Lung (tissue), 12 donors: ENCODE measurements around the gene CCDC33. TPM values are rescaled to one million over a fixed set of nuclear protein-coding genes. Genes with fewer than 3 reads are reported as not detected.

Source experiments
- ATAC-seq: fragments of 200-7000 bp; cut with Tn5 transposase; one replicate; pipeline ENCODE4 v1.9.1; 2020; ENCODE audit warnings: moderate number of reproducible peaks; ENCODE audit not compliant: insufficient read depth, low FRiP score
- DNase-seq, 3 donors: peaks; one replicate each; pipeline ENCODE4 v3.0.0-alpha.2; 2013 to 2017
- H3K27ac ChIP-seq, 2 donors: one replicate each; pipeline ENCODE4 v1.5.1; 2013; ENCODE audit warnings: mild to moderate bottlenecking in 2 of 2, moderate library complexity in 2 of 2, control low read depth in 1 of 2, inconsistent platforms in 1 of 2, low read depth in 1 of 2, low read length in 1 of 2
- H3K27me3 ChIP-seq, 3 donors: one replicate each; pipeline ENCODE4 v1.5.1; 2013; ENCODE audit warnings: low read length in 2 of 3; ENCODE audit not compliant: control insufficient read depth in 3 of 3, insufficient read depth in 3 of 3
- H3K36me3 ChIP-seq, 4 donors: one replicate each; pipeline ENCODE4 v1.5.1; 2013; ENCODE audit warnings: low read length in 4 of 4, mild to moderate bottlenecking in 1 of 4, moderate library complexity in 1 of 4; ENCODE audit not compliant: control insufficient read depth in 4 of 4, insufficient read depth in 4 of 4
- H3K4me1 ChIP-seq, 5 donors: one replicate each; pipeline ENCODE4 v1.5.1; 2013; ENCODE audit warnings: low read length in 5 of 5, mild to moderate bottlenecking in 2 of 5, moderate library complexity in 1 of 5; ENCODE audit not compliant: control insufficient read depth in 5 of 5, insufficient read depth in 5 of 5
- H3K4me3 ChIP-seq: one replicate; pipeline ENCODE4 v1.5.1; 2013; ENCODE audit warnings: mild to moderate bottlenecking, control low read depth, moderate library complexity
- H3K9ac ChIP-seq, 2 donors: one replicate each; pipeline ENCODE4 v1.5.1; 2013; ENCODE audit warnings: low read length in 2 of 2, control low read depth in 1 of 2; ENCODE audit not compliant: insufficient read depth in 1 of 2
- H3K9me3 ChIP-seq, 4 donors: one replicate each; pipeline ENCODE4 v1.5.1; 2013; ENCODE audit warnings: low read length in 3 of 4, mild to moderate bottlenecking in 1 of 4, moderate library complexity in 1 of 4; ENCODE audit not compliant: control insufficient read depth in 4 of 4, insufficient read depth in 3 of 4
- WGBS, 2 donors: extraction: QIAGEN DNeasy Blood & Tissue Kit; methylation state at CpG; one replicate each; pipeline ENCODE4 v1.1.7; 2013; 5-methylcytosine and 5-hydroxymethylcytosine counted together
- polyA plus RNA-seq, 2 donors: library from polyadenylated mRNA; stranded (reverse); fragments of 200-250 nt; gene quantifications; one replicate each; pipeline ENCODE4 v1.2.1, GENCODE V29; 2013
- total RNA-seq, 2 donors: library from RNA; depleted of rRNA in 1 of 2; stranded (reverse); fragments of >200 nt in 1 of 2; gene quantifications; one replicate each; pipeline ENCODE4 v1.2.1, GENCODE V29; 2014 to 2021
- TF ChIP-seq, protein P1 (sequence below): IDR thresholded peaks from 2 replicates; pipeline ENCODE4 v1.5.1; 2012; ENCODE audit warnings: mild to moderate bottlenecking; ENCODE audit errors: control extremely low read depth, extremely low read depth
- donor health status: control.
- donor health status: control.
- donor health status: Bipolar disorder and iron deficiency.
- donor health status: healthy.
- donor health status: DM: yes; HTN: yes; CAD: no.

Gene CCDC33
- total and polyA plus RNA-seq, 4 donors: 4.3 to 14.1 (median 9.1) TPM

DNA sequence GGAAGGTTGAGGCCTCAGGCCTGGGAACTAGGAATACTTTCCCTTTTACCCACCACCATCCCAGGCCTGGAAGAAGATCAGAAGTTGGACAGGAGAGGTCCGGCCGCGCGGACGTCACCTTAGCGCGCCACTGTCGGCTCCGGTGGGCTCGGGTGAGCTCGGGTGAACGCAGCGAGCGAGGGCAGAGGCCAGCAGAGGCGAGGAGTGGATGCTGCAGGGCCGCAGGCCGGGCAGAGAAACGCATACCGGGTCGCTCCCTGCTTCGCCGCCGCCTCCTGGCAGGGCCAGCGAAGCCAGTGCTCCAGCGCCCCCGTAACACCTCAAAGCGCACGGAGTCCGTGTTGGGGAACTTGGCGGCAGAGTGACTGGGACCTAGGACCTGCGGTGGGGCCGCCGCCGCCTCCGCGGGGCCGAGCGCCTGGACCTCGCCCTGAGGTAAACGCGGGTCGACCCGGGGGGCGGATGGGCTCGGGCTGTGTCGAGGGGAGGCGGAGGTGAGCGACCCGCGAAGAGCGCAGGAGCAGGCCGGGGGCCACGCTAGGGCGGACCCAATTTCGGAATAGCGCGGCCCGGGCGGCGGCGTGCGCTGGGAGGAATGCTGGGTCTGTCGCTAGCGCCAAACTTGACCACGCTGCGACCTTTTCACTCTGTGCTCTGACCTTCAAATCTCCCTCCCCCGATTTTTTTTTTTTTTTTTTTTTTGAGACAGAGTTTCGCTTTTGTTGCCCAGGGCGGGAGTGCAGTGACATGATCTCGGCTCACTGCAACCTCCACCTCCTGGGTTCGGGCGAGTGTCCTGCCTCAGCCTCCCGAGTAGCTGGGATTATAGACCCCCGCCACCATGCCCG, 129.7 kb downstream of the CCDC33 start:
- 3 to 4% methylated on average over 73 to 75 of the region's 75 CpGs for WGBS, 2 donors
- H3K27ac ChIP-seq: peak overlapping the region in 1 of 2 donors; percentile 33
- no peaks in the 10 kb centered on the region for H3K36me3 ChIP-seq
- TF ChIP-seq, protein P1, sequence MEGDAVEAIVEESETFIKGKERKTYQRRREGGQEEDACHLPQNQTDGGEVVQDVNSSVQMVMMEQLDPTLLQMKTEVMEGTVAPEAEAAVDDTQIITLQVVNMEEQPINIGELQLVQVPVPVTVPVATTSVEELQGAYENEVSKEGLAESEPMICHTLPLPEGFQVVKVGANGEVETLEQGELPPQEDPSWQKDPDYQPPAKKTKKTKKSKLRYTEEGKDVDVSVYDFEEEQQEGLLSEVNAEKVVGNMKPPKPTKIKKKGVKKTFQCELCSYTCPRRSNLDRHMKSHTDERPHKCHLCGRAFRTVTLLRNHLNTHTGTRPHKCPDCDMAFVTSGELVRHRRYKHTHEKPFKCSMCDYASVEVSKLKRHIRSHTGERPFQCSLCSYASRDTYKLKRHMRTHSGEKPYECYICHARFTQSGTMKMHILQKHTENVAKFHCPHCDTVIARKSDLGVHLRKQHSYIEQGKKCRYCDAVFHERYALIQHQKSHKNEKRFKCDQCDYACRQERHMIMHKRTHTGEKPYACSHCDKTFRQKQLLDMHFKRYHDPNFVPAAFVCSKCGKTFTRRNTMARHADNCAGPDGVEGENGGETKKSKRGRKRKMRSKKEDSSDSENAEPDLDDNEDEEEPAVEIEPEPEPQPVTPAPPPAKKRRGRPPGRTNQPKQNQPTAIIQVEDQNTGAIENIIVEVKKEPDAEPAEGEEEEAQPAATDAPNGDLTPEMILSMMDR: no peak
- no peaks in the 10 kb centered on the region for H3K9me3 ChIP-seq
- H3K27me3 ChIP-seq: peaks cover 0 to 7% (median 5%) of the 10 kb centered on the region in 3 donors
- peaks cover 0 to 5% (median 0%) of the 10 kb centered on the region in 5 donors for H3K4me1 ChIP-seq
- peak overlapping the region; percentile 41 for H3K4me3 ChIP-seq
- H3K9ac ChIP-seq: peak overlapping the region; percentile 49 to 67
- peak; percentile 46 to 68 (median 68) for DNase-seq
- peak; percentile 69 for ATAC-seq

- ATAC-seq (no peak), DNase-seq (no peak)
- H3K27ac ChIP-seq: no peak within 1 kb of the TSS
- no peak within 1 kb of the TSS for H3K4me3 ChIP-seq
- no peaks in the 10 kb centered on the region for H3K9me3 ChIP-seq
- TF ChIP-seq, protein P1: no peak
- WGBS, 2 donors: 90 to 94% methylated on average over 12 of the region's 12 CpGs
- peaks cover 0 to 5% (median 0%) of the 10 kb centered on the region in 5 donors for H3K4me1 ChIP-seq
- no peaks in the 10 kb centered on the region for H3K36me3 ChIP-seq
- no peak within 1 kb of the TSS for H3K9ac ChIP-seq
- H3K27me3 ChIP-seq: peaks cover 0 to 7% (median 5%) of the 10 kb centered on the region in 3 donors
These were observed 131.2 kb downstream of the CCDC33 start, which contains the start of gene CYP11A1 for GRCh38 chr15:74367296-74367854. CYP11A1 (minus strand) TSS chr15:74367646; CDS start chr15:74367585, 61 bp downstream.

DNA sequence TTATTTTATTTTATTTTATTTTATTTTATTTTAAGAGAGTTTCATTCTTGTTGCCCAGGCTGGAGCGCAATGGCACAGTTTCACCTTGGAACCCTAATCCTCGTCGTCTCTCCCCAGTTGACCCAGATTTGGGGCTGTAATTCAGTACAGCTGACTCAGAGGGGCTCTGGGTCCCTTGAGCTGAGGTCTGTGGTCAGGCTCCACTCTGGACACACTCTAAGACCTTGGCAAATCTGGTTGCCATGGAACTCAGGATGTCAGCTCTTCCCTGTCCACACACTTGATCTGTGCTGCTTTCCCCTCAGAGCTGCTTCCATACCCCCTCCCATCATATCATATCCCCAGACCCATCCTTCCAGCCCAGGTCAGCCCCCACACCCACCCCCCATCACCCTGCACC, 132.0 kb downstream of the CCDC33 start:
- TF ChIP-seq, protein P1: no peak
- no peaks in the 10 kb centered on the region for H3K9me3 ChIP-seq
- no peak overlapping the region for H3K9ac ChIP-seq
- H3K36me3 ChIP-seq: no peaks in the 10 kb centered on the region
- DNase-seq (no peak), ATAC-seq (no peak)
- no peak overlapping the region for H3K4me3 ChIP-seq
- WGBS, 2 donors: 89 to 95% methylated on average over 3 of the region's 3 CpGs
- peaks cover 0 to 9% (median 5%) of the 10 kb centered on the region in 3 donors for H3K27me3 ChIP-seq
- H3K27ac ChIP-seq: no peak overlapping the region
- peaks cover 0 to 5% (median 0%) of the 10 kb centered on the region in 5 donors for H3K4me1 ChIP-seq
